Mesenchymal stem cell (in vitro differentiated cells and primary cell): Measurements from ENCODE around the gene UGT1A10.

Source experiments
- DNase-seq: peaks from one replicate; pipeline ENCODE4 v3.0.0-alpha.2; 2013
- H2AFZ ChIP-seq: one replicate; pipeline ENCODE4 v1.6.1; 2013; ENCODE audit warnings: low read depth, mild to moderate bottlenecking, control low read depth, inconsistent platforms, low read length, moderate library complexity
- H2AK5ac ChIP-seq: 2 replicates; pipeline ENCODE4 v1.6.1; 2013; ENCODE audit warnings: low read length, moderate library complexity, mild to moderate bottlenecking, inconsistent platforms; ENCODE audit not compliant: severe bottlenecking
- H2BK120ac ChIP-seq: one replicate; pipeline ENCODE4 v1.6.1; 2013; ENCODE audit warnings: low read depth, mild to moderate bottlenecking, inconsistent platforms, low read length, moderate library complexity
- H2BK12ac ChIP-seq, 2 experiments: one replicate each; pipeline ENCODE4 v1.6.1; 2013; ENCODE audit warnings: inconsistent platforms in 2 of 2, low read length in 2 of 2, mild to moderate bottlenecking in 2 of 2, moderate library complexity in 2 of 2, control low read depth in 1 of 2
- H2BK15ac ChIP-seq: one replicate; pipeline ENCODE4 v1.6.1; 2013; ENCODE audit warnings: mild to moderate bottlenecking, low read depth, inconsistent platforms; ENCODE audit not compliant: poor library complexity, severe bottlenecking
- H2BK5ac ChIP-seq: 2 replicates; pipeline ENCODE4 v1.6.1; 2013; ENCODE audit warnings: low read depth, mild to moderate bottlenecking, low read length, control low read depth, inconsistent platforms; ENCODE audit not compliant: poor library complexity, severe bottlenecking
- H3K14ac ChIP-seq, 2 experiments: one replicate each; pipeline ENCODE4 v1.6.1; 2013; ENCODE audit warnings: inconsistent platforms in 2 of 2, low read length in 2 of 2, control low read depth in 1 of 2, mild to moderate bottlenecking in 1 of 2, moderate library complexity in 1 of 2
- H3K18ac ChIP-seq, 2 experiments: one replicate each; pipeline ENCODE4 v1.6.1; 2013; ENCODE audit warnings: inconsistent platforms in 2 of 2, low read length in 2 of 2, control low read depth in 1 of 2, low read depth in 1 of 2, mild to moderate bottlenecking in 1 of 2
- H3K23ac ChIP-seq, 2 experiments: one replicate each; pipeline ENCODE4 v1.6.1; 2013; ENCODE audit warnings: inconsistent platforms in 2 of 2, low read length in 2 of 2, mild to moderate bottlenecking in 2 of 2, moderate library complexity in 2 of 2, control low read depth in 1 of 2
- H3K27ac ChIP-seq: 2 replicates; pipeline ENCODE4 v1.5.1; 2013; ENCODE audit warnings: mild to moderate bottlenecking, moderate library complexity, low read length, control low read depth, inconsistent platforms; ENCODE audit not compliant: poor library complexity, severe bottlenecking
- H3K27me3 ChIP-seq, 2 experiments: 2 replicates each; pipeline versions ENCODE4 v1.6.1 to v1.7.0; 2013; ENCODE audit warnings: low read length in 2 of 2, mild to moderate bottlenecking in 2 of 2, moderate library complexity in 2 of 2, control low read depth in 1 of 2, inconsistent platforms in 1 of 2; ENCODE audit not compliant: control insufficient read depth in 1 of 2, insufficient read depth in 1 of 2
- H3K36me3 ChIP-seq, 2 experiments: 2 replicates each; pipeline versions ENCODE4 v1.6.1 to v1.7.0; 2013; ENCODE audit warnings: low read length in 2 of 2, control low read depth in 1 of 2, inconsistent platforms in 1 of 2, low read depth in 1 of 2, mild to moderate bottlenecking in 1 of 2; ENCODE audit not compliant: insufficient read depth in 2 of 2, control insufficient read depth in 1 of 2
- H3K4ac ChIP-seq, 2 experiments: one replicate each; pipeline ENCODE4 v1.6.1; 2013; ENCODE audit warnings: inconsistent platforms in 2 of 2, low read length in 2 of 2, mild to moderate bottlenecking in 2 of 2, moderate library complexity in 2 of 2, control low read depth in 1 of 2, low read depth in 1 of 2
- H3K4me1 ChIP-seq: 2 replicates; pipeline ENCODE4 v1.6.1; 2013; ENCODE audit warnings: low read depth, low read length, control low read depth; ENCODE audit not compliant: control insufficient read depth, insufficient read depth
- H3K4me2 ChIP-seq: 2 replicates; pipeline ENCODE4 v1.6.1; 2013; ENCODE audit warnings: low read length, mild to moderate bottlenecking, inconsistent platforms; ENCODE audit not compliant: poor library complexity, severe bottlenecking
- H3K4me3 ChIP-seq, 2 experiments: 2 replicates each; pipeline versions ENCODE4 v1.5.1 to v1.7.0; 2013; ENCODE audit warnings: low read length in 2 of 2, mild to moderate bottlenecking in 2 of 2, control low read depth in 1 of 2, low read depth in 1 of 2; ENCODE audit not compliant: insufficient read depth in 1 of 2
- H3K79me1 ChIP-seq: replicated peaks from 2 replicates; pipeline ENCODE4 v1.6.1; 2013; ENCODE audit warnings: mild to moderate bottlenecking, control low read depth, low read length, inconsistent platforms; ENCODE audit not compliant: poor library complexity, severe bottlenecking
- H3K9ac ChIP-seq: 2 replicates; pipeline ENCODE4 v1.7.0; 2013; ENCODE audit warnings: mild to moderate bottlenecking, low read length, moderate library complexity
- H3K9me3 ChIP-seq: 2 replicates; pipeline ENCODE4 v1.7.0; 2013; ENCODE audit warnings: mild to moderate bottlenecking, low read length; ENCODE audit not compliant: control insufficient read depth
- H4K8ac ChIP-seq: one replicate; pipeline ENCODE4 v1.6.1; 2013; ENCODE audit warnings: inconsistent platforms, mild to moderate bottlenecking, low read length, moderate library complexity
- H4K91ac ChIP-seq: one replicate; pipeline ENCODE4 v1.6.1; 2013; ENCODE audit warnings: mild to moderate bottlenecking, low read length, inconsistent platforms
- WGBS: methylation state at CpG from one replicate; pipeline ENCODE4 v1.1.7; 2013; ENCODE audit warnings: mixed read lengths; 5-methylcytosine and 5-hydroxymethylcytosine counted together

The UGT1A10 gene

DNA sequence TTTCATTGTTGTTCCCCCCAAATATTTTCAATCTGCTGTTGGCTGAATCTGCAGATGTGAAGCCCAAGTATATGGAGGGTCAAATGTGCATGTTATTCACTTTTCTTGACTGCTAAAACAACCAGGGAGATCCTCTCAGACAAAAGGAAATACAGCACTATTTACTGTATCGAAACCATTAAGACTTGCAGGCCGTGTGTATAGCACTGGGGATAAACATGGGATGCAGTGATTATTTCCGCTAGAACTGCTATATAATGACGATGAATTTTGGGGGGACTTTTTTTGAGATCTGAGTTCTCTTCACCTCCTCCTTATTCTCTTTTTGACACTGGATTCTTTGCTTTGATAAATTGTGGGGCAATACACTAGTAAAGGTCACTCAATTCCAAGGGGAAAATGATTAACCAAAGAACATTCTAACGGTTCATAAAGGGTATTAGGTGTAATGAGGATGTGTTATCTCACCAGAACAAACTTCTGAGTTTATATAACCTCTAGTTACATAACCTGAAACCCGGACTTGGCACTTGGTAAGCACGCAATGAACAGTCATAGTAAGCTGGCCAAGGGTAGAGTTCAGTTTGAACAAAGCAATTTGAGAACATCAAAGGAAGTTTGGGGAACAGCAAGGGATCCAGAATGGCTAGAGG lies 120.3 kb downstream of the UGT1A10 start:
- no peak overlapping the region for H4K8ac ChIP-seq
- H3K9me3 ChIP-seq = peaks cover 3% of the 10 kb centered on the region
- no peaks in the 10 kb centered on the region for H3K36me3 ChIP-seq
- no peak overlapping the region for H3K9ac ChIP-seq
- H3K79me1 ChIP-seq = no peaks in the 10 kb centered on the region
- H3K4ac ChIP-seq = no peak overlapping the region
- 82% methylated on average over 4 of the region's 7 CpGs for WGBS
- no peak overlapping the region for H3K23ac ChIP-seq
- no peak overlapping the region for H2BK120ac ChIP-seq
- no peak overlapping the region for H2BK5ac ChIP-seq
- DNase-seq = no peak
- H3K4me3 ChIP-seq = no peak overlapping the region
- H3K27me3 ChIP-seq = peaks cover 0 to 10% of the 10 kb centered on the region in 2 experiments
- H2AK5ac ChIP-seq = no peak overlapping the region
- no peak overlapping the region for H3K27ac ChIP-seq
- H4K91ac ChIP-seq = no peak overlapping the region
- H2BK15ac ChIP-seq = no peak overlapping the region
- H3K14ac ChIP-seq = no peak overlapping the region
- H3K18ac ChIP-seq = no peak overlapping the region
- H3K4me2 ChIP-seq = no peak overlapping the region
- H2BK12ac ChIP-seq = no peak overlapping the region
- no peaks in the 10 kb centered on the region for H3K4me1 ChIP-seq
- H2AFZ ChIP-seq = no peak overlapping the region

GRCh38 chr2:233758141-233758540 lies 121.9 kb downstream of the UGT1A10 start:
- Histone ChIP-seq H3K27ac (no peak overlapping the region), H3K14ac (no peak overlapping the region), H3K18ac (no peak overlapping the region), H3K4me2 (no peak overlapping the region), H4K8ac (no peak overlapping the region), H3K9me3 (peaks cover 2% of the 10 kb centered on the region), H3K36me3 (no peaks in the 10 kb centered on the region), H3K23ac (no peak overlapping the region), H3K4ac (no peak overlapping the region), H3K9ac (no peak overlapping the region), H2BK15ac (no peak overlapping the region), H2BK120ac (no peak overlapping the region), H3K79me1 (no peaks in the 10 kb centered on the region), H3K27me3 (peaks cover 0 to 5% of the 10 kb centered on the region in 2 experiments), H4K91ac (no peak overlapping the region), H3K4me1 (no peaks in the 10 kb centered on the region), H2AFZ (no peak overlapping the region), H2BK12ac (no peak overlapping the region), H3K4me3 (no peak overlapping the region), H2AK5ac (no peak overlapping the region), H2BK5ac (no peak overlapping the region)
- no peak for DNase-seq

DNA sequence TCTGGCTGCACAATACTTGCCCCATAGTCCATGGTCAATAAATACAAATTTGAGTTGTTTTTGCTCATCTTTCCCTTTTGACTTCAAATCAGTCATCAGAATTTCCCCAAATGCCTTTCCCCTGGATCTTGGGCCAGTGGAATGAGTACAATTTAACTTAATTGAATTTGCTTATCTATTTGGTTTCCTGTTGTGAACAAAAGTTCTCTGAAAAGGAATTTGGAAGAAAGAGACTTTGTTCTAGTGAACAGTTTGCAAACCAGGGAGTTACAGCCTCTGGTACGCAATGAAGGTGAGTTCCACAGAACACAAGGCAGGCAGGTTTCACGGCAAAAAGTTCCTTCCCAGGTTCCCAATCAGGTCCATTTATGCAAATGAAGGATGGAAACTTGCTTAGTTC lies 122.6 kb downstream of the UGT1A10 start:
- WGBS = 91% methylated on average over 2 of the region's 2 CpGs
- Histone ChIP-seq H3K4me3 (no peak overlapping the region), H3K27me3 (peaks cover 0 to 4% of the 10 kb centered on the region in 2 experiments), H2BK120ac (no peak overlapping the region), H3K27ac (no peak overlapping the region), H3K23ac (no peak overlapping the region), H3K4ac (no peak overlapping the region), H3K4me2 (no peak overlapping the region), H3K9ac (no peak overlapping the region), H3K18ac (no peak overlapping the region), H2BK12ac (no peak overlapping the region), H3K4me1 (no peaks in the 10 kb centered on the region), H3K9me3 (no peaks in the 10 kb centered on the region), H3K36me3 (no peaks in the 10 kb centered on the region), H4K8ac (no peak overlapping the region), H2AFZ (no peak overlapping the region), H3K79me1 (no peaks in the 10 kb centered on the region), H2BK5ac (no peak overlapping the region), H4K91ac (no peak overlapping the region), H2BK15ac (no peak overlapping the region), H2AK5ac (no peak overlapping the region), H3K14ac (no peak overlapping the region)
- no peak for DNase-seq

DNA sequence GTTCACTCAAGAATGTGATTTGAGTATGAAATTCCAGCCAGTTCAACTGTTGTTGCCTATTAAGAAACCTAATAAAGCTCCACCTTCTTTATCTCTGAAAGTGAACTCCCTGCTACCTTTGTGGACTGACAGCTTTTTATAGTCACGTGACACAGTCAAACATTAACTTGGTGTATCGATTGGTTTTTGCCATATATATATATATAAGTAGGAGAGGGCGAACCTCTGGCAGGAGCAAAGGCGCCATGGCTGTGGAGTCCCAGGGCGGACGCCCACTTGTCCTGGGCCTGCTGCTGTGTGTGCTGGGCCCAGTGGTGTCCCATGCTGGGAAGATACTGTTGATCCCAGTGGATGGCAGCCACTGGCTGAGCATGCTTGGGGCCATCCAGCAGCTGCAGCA lies 123.8 kb downstream of the UGT1A10 start, which contains the start of gene UGT1A1:
TSS of gene UGT1A1 (plus strand) at position 228 of the 400 bp plus-strand sequence. CDS start at position 246, 18 bp downstream.
- H3K4ac ChIP-seq = no peak within 1 kb of the TSS
- H3K4me3 ChIP-seq = no peak within 1 kb of the TSS
- no peak within 1 kb of the TSS for H3K14ac ChIP-seq
- no peak within 1 kb of the TSS for H3K18ac ChIP-seq
- no peak within 1 kb of the TSS for H2BK120ac ChIP-seq
- no peak within 1 kb of the TSS for H2AFZ ChIP-seq
- H3K79me1 ChIP-seq = no peaks in the 10 kb centered on the region
- 87% methylated on average over 4 of the region's 6 CpGs for WGBS
- H3K4me1 ChIP-seq = no peaks in the 10 kb centered on the region
- H3K27ac ChIP-seq = no peak within 1 kb of the TSS
- no peak for DNase-seq
- no peak within 1 kb of the TSS for H2BK5ac ChIP-seq
- no peak within 1 kb of the TSS for H3K4me2 ChIP-seq
- no peaks in the 10 kb centered on the region for H3K36me3 ChIP-seq
- peaks cover 0 to 14% of the 10 kb centered on the region in 2 experiments for H3K27me3 ChIP-seq
- H2BK15ac ChIP-seq = no peak within 1 kb of the TSS
- H4K91ac ChIP-seq = no peak within 1 kb of the TSS
- no peaks in the 10 kb centered on the region for H3K9me3 ChIP-seq
- H2BK12ac ChIP-seq = no peak within 1 kb of the TSS
- no peak within 1 kb of the TSS for H4K8ac ChIP-seq
- H3K23ac ChIP-seq = no peak within 1 kb of the TSS
- no peak within 1 kb of the TSS for H2AK5ac ChIP-seq
- H3K9ac ChIP-seq = no peak within 1 kb of the TSS
